ENCODE data around the gene DAP. TPM values are rescaled to one million over a fixed set of nuclear protein-coding genes. Genes with fewer than 3 reads are reported as not detected.

Gene DAP
- total RNA-seq, 3 donors from 2014 or later = 60.8 to 63.8 (median 61.9) TPM

GRCh38 chr5:10652151-10652550, 108.9 kb downstream of the DAP start:
- H3K9me3 ChIP-seq = no peaks in the 10 kb centered on the region
- H3K27me3 ChIP-seq = peaks cover 0 to 12% of the 10 kb centered on the region in 2 donors
- H3K4me3 ChIP-seq = no peak overlapping the region
- intact Hi-C loops (cut with DNase I; ENCODE audit: low total_unique reads) = no loop called here
- H3K36me3 ChIP-seq = no peaks in the 10 kb centered on the region
- H3K27ac ChIP-seq = no peak overlapping the region
- no peak for DNase-seq (ENCODE audit: low spot score in 2 of 2)
- no peak for TF ChIP-seq POLR2A (IDR thresholded peaks at IDR 0.05)
- TF ChIP-seq CTCF (IDR thresholded peaks at IDR 0.05) = no peak
- TF ChIP-seq POLR2AphosphoS5 (IDR thresholded peaks at IDR 0.05) = no peak
- no peaks in the 10 kb centered on the region for H3K4me1 ChIP-seq

GRCh38 chr5:10649666-10650380, 111.2 kb downstream of the DAP start:
- H3K4me3 ChIP-seq = no peak overlapping the region
- no peaks in the 10 kb centered on the region for H3K36me3 ChIP-seq
- no peaks in the 10 kb centered on the region for H3K9me3 ChIP-seq
- no peak for TF ChIP-seq POLR2A (IDR thresholded peaks at IDR 0.05)
- TF ChIP-seq POLR2AphosphoS5 (IDR thresholded peaks at IDR 0.05) = no peak
- no peak for TF ChIP-seq CTCF (IDR thresholded peaks at IDR 0.05)
- H3K4me1 ChIP-seq = no peaks in the 10 kb centered on the region
- intact Hi-C loops (cut with DNase I; ENCODE audit: low total_unique reads) = no loop called here
- peaks cover 0 to 12% of the 10 kb centered on the region in 2 donors for H3K27me3 ChIP-seq
- H3K27ac ChIP-seq = no peak overlapping the region
- DNase-seq (ENCODE audit: low spot score in 2 of 2) = no peak

- intact Hi-C loops (cut with DNase I; ENCODE audit: low total_unique reads) = no loop called here
- no peak for TF ChIP-seq CTCF (IDR thresholded peaks at IDR 0.05)
- TF ChIP-seq POLR2AphosphoS5 (IDR thresholded peaks at IDR 0.05) = no peak
- no peak for TF ChIP-seq POLR2A (IDR thresholded peaks at IDR 0.05)
- H3K27me3 ChIP-seq = peaks cover 0 to 12% of the 10 kb centered on the region in 2 donors
- H3K9me3 ChIP-seq = no peaks in the 10 kb centered on the region
- H3K27ac ChIP-seq = no peak overlapping the region
- no peaks in the 10 kb centered on the region for H3K4me1 ChIP-seq
- no peak for DNase-seq (ENCODE audit: low spot score in 2 of 2)
- H3K4me3 ChIP-seq = no peak overlapping the region
- H3K36me3 ChIP-seq = no peaks in the 10 kb centered on the region
Measured at GRCh38 chr5:10648806-10649665, 112.0 kb downstream of the DAP start.

- Histone ChIP-seq H3K4me1 (no peaks in the 10 kb centered on the region), H3K9me3 (no peaks in the 10 kb centered on the region), H3K27me3 (peaks cover 0 to 12% of the 10 kb centered on the region in 2 donors), H3K27ac (no peak overlapping the region), H3K36me3 (no peaks in the 10 kb centered on the region), H3K4me3 (no peak overlapping the region)
- TF ChIP-seq POLR2AphosphoS5 (IDR thresholded peaks at IDR 0.05) (no peak), CTCF (IDR thresholded peaks at IDR 0.05) (no peak), POLR2A (IDR thresholded peaks at IDR 0.05) (no peak)
- no peak for DNase-seq (ENCODE audit: low spot score in 2 of 2)
- intact Hi-C loops (cut with DNase I; ENCODE audit: low total_unique reads) = no loop called here
Measured at GRCh38 chr5:10647640-10648039, 113.4 kb downstream of the DAP start.

GRCh38 chr5:10645671-10646070, 115.4 kb downstream of the DAP start:
- Histone ChIP-seq H3K36me3 (no peaks in the 10 kb centered on the region), H3K9me3 (no peaks in the 10 kb centered on the region), H3K27me3 (peaks cover 0 to 12% of the 10 kb centered on the region in 2 donors), H3K4me3 (no peak overlapping the region), H3K4me1 (no peaks in the 10 kb centered on the region), H3K27ac (no peak overlapping the region)
- TF ChIP-seq POLR2A (IDR thresholded peaks at IDR 0.05) (no peak), CTCF (IDR thresholded peaks at IDR 0.05) (no peak), POLR2AphosphoS5 (IDR thresholded peaks at IDR 0.05) (no peak)
- intact Hi-C loops (cut with DNase I; ENCODE audit: low total_unique reads) = no loop called here
- DNase-seq (ENCODE audit: low spot score in 2 of 2) = no peak
